T47D (cell line): Measurements from ENCODE around the gene MYL3.

Experiments used
- DNase-seq, 2 experiments: peaks; one replicate each; pipeline versions ENCODE4 v3.0.0 to v3.0.0-alpha.2; 2011 to 2012; ENCODE audit warnings: low read depth in 1 of 2, low spot score in 1 of 2
- JUND ChIP-seq: IDR thresholded peaks from 2 replicates; pipeline ENCODE4 v1.6.1; 2012; ENCODE audit warnings: low read depth
- in situ Hi-C: cut with HindIII; loops from 2 replicates; pipeline ENCODE4 v1.10.0; 2016; ENCODE audit warnings: low sequenced_read_pairs, low pct_unique_long_range_greater_than_20kb

The MYL3 gene

DNA sequence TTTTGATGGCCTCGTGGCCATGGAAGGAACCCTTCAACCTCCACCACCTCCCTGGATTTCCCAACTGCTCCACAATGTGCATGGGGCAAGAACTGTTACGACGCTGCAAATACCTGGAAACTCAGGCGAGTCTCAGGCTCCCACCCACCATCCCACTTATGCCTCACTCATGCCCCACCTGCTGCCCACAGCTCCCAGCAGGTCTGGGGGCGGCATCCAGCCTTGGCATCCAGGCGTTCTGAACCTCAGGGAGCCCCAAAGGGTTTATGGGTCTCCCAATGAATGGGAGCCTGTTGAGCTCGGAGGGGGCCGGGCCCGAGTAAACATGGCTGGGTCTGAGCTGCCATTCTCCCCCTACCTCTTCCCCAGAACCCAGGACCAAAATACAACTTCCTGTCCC, 12.3 kb upstream of the MYL3 start:
- no peak for TF ChIP-seq JUND
- DNase-seq = no peak
- in situ Hi-C loops = no loop called here

DNA sequence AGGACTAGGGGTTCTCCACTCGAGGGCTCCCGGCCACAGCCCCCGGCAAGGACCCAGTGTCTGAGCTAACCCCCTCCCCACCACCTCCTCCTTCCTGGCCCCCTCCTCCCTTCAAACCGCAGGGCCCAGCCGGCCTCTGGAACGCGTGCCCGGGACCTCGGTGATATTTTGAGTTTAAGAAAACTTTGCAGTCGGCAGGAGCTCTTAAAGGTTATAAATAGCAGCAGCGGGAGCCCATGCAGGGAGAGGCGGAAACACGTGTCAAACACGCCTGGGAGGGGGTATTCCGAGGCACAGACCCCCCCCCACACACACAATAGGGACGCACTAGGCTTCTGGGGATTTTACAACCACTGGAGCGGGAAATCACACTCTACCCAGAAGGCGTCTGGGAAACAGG, 11.2 kb upstream of the MYL3 start:
- in situ Hi-C loops = no loop called here
- no peak for TF ChIP-seq JUND
- no peak for DNase-seq

DNA sequence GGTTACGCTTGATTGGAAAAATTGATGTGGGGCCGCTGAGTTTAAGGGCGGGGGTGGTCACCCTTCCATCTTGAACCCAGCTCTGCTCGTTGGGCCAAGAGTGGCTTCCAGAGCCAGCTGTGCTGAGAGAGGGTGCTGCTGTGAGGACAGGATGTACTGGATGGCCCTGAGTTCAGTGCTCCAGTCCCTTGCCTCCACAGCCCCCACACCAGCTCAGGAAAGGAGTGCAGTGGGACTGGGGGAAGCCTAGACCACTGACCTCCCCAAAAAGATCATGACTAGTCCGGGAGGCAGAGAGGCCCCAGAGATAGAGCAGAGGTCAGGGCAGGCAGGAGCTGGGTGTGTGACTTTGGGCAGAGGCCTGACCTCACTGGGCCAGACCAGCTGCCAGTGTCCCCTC, 10.3 kb upstream of the MYL3 start:
- in situ Hi-C loops = no loop called here
- no peak for TF ChIP-seq JUND
- DNase-seq = no peak

DNA sequence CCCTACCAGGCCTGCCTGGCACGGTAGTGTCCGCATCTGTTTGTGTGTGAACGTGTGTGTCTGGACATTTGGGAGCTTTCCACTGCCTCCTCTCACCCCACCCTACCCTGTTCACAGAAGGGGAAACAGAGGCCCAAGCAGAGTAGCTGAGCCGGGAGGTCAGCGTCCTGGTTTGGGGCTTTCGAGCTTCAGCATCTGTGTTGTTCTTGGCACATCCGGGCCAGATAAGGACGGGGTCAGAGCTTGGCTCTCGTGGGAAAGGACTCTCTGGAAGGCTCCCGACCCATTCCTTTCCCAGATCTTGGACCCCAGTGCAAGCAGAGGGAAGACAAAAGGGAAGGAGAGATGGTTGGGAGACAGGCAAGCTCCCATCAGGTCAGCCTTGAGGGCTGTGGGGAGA, 8.0 kb upstream of the MYL3 start:
- TF ChIP-seq JUND = no peak

DNA sequence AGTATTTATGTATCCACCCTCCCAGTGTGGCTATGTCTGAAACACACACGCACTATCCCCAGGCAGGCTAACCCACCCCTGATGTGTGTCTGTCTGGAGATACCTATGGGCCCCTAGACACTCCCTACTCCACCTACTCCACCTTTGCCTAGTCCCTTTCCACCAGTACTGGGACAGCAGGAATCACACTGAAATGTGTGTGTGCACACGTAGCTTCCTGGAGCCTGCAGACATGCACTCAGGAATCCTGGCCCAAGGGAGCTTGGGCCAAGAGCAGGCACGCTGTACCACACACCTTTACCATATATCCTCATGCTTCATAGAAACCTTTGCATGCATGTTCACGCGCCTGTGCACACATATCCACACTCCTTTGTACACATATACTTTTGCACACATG, 7.4 kb upstream of the MYL3 start:
- in situ Hi-C loops = no loop called here
- no peak for TF ChIP-seq JUND
- no peak for DNase-seq

More for the DNA sequence above, 8.0 kb upstream of the MYL3 start:
- no peak for DNase-seq
- in situ Hi-C loops = no loop called here

DNA sequence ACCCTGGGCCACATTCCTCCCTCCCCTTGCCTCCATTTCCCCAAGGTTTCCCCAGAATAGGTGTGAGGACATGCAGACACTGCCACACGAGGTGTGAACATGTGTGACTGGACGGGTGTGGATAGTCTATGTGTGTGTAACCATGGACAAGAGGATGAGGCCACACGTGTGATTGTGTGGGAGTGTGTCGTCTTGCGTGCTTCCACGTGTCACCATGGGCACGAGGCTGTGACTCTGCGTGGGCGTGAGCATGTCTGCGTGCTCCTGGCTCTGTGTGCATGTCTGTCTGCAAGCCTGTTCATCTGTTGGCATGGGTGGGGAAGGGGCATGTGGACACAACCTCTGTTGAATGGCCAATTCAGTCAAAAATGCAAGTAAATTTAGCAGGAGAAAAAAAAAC, 6.2 kb upstream of the MYL3 start:
- DNase-seq = no peak
- in situ Hi-C loops = no loop called here
- no peak for TF ChIP-seq JUND

DNA sequence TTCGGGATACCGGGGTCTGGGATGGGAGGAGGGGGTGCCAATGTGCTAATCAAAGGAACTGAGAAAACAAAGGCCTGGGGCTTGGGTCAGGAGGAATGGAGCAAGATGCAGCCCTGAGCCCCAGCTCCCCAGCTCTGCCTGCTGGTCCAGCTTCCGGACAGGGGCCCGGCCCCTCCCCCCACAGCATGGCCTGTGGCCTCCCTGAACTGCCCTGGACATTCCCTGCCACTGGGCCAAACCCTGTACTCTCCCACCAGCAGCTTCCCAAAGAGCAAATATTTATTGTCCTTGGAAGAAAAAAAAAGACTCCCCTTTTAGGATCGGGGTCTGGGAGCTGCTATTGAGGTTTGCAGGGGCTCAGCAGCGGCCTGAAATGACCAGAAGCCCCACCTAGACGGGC, 5.7 kb upstream of the MYL3 start:
- TF ChIP-seq JUND = no peak
- DNase-seq = no peak
- in situ Hi-C loops = no loop called here

DNA sequence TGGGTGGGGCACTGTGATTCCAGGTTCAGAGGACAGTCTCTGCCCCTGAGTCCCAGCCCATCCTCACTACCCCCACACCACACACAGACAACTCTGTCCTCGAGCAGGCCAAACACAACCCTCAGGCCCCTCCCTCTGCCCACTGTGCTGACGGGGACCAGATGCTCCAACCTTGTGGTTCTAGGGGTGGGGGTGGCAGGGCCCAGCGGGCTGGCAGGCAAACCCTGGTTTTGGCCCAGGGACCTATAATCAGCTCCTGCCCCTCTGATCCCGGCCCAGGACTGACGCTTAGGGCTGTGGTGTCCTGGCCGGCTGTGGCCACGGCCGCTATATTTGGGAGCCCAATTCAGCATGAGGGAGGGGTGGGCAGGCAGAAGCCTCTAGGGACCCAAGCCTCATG, 5.0 kb upstream of the MYL3 start:
- no peak for DNase-seq
- TF ChIP-seq JUND = no peak
- in situ Hi-C loops = no loop called here

DNA sequence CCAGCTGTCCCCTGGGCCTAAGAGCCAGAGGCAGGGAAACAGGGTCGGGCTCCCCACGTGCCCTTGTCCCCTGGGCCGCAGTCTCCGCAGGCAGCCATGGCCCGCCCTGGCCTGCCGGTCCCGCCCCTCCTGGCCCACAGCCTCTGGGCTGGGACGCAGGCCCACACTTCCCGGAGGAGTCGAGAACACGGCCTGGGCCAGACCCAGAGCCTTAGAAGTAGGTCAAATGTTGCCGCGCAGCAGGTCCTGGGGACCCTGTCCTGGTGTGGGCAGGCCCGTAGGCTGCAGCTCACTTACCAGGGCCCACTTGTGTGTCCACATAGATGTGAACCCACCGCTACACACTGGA, 4.3 kb upstream of the MYL3 start:
- in situ Hi-C loops = no loop called here
- DNase-seq = no peak
- no peak for TF ChIP-seq JUND

DNA sequence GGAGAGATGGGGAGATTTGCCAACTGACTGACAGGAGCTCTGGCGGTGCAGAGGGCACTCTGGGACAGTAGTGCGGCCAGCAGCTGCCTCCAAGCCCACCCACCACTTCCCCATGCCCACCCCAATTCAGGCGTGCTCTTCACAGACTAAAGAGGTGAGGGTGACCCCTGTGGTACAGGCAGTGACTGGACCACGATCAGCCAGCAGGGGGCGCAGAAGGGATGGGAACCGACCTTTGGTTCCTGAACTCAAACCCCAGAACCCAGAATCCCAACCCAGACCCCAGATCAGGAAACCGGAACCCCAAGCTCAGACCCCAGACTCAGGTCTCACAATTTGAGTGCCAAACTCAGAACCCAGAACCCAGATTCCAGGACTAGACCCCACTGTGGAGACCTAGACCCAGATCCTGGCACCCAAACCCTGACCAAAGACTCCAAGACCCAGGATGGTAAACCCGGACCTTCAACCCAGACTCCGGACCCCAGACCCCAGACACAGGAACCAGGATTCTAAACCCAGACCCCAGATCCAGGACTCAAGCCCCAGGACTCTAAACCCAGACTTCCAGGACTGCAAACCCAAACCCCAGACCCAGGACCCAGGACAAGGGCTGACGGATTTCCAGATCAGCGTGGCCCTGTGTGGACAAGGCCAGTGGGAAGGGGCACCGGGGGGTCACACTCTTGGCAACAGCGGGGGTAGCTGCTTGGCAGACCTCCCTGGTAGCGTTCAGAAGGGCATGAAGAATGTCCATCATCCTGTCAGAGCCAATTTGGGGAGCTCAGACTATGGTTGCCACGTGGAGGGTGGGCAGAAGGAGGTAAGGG, 3.7 kb upstream of the MYL3 start:
- peak; percentile 42 to 43 for DNase-seq
- TF ChIP-seq JUND = no peak
- in situ Hi-C loops = no loop called here

DNA sequence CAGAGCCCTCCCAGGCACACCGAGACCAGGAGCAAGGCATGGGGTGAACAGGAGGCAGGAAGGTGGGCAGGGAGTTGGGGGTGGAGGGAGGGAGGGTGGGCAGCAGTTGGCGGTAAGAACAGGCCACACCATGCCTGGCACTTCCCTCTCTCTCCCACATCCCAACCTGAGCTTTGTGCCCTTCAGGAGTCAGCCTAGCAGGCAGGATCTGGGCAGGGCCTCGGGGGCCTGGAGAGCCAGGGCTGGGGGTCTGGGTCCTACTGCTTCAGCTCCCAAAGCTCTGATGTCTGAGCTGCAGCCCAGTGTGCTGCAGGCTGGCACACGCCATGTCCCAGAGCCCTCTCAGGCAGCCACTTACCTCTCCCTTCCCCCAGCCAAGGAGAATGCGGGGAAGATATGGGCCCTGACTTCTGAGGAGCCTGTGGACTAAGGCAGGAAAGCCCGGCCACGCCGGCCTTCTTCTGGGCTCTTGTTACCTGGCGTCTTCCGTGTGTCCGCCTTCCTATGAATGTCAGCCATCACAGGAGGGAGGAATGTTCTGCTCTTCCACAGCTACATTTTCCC, 2.9 kb upstream of the MYL3 start:
- no peak for DNase-seq
- in situ Hi-C loops = no loop called here
- no peak for TF ChIP-seq JUND

DNA sequence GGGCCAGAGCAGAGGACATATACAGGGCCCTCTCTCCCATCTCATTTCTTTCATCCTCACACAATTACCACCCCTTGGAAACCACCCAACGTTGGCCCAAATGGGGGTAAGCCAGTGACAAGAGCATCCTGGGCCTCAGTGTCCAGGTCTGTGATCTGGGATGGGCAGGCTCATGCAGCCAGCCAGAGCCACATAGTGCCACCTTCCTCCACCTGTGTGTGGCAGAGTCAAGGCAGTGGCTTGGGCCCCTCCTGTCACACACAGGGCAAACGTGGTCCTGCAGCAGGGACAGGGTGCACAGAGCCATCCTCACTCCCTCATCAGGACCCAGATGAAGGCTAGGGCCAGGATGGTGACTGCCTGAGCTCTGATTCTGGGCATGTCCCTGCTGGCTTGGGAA, 2.3 kb upstream of the MYL3 start:
- in situ Hi-C loops = no loop called here
- no peak for DNase-seq
- no peak for TF ChIP-seq JUND

DNA sequence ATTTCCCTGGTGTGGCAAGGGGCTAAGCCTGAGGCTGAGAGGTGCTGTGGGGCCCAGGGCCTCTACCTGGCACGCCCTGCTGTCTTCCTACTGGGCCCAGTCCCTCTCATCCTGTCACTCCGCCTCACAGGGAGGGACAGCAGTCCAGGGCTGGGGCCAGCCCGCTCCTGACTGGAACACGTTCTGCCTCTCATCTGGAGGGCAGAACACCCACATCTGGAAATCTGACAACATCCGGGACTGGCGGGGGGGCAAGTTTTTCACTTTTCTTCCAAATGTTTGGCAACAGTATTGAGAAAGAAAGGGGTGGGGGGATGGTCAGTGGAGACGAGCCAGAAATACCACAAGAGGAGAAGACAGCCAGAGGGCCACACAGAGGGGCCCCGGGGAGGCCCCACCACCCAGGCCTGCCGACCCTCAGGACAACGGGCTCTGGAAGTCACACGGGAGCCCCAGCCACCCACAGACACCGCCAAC, 1.8 kb upstream of the MYL3 start:
- TF ChIP-seq JUND = no peak
- in situ Hi-C loops = no loop called here
- DNase-seq = peak in 1 of 2 experiments; percentile 10
